HG02884 (cell line): ENCODE measurements around the gene KDM4F.

Source experiments
- ATAC-seq: cut with Tn5 transposase; IDR thresholded peaks from one replicate; pipeline ENCODE4 v1.9.1; 2021; ENCODE audit warnings: mild to moderate bottlenecking, moderate library complexity; ENCODE audit not compliant: unreplicated experiment

KDM4F gene

GRCh38 chr11:95089620-95090542 lies 40.7 kb downstream of the KDM4F start, which contains the start of gene ENDOD1:
ENDOD1 (plus strand) TSS chr11:95089846; CDS start chr11:95089928, 82 bp downstream.
- ATAC-seq = peak; percentile 82

GRCh38 chr11:95091663-95092180 lies 42.5 kb downstream of the KDM4F start:
- ATAC-seq = no peak

- no peak for ATAC-seq
Measured at GRCh38 chr11:95092549-95093324, 43.5 kb downstream of the KDM4F start.

GRCh38 chr11:95093548-95093947 lies 44.3 kb downstream of the KDM4F start:
- no peak for ATAC-seq

- ATAC-seq = peak; percentile 83
Measured at GRCh38 chr11:95095858-95096587, 46.8 kb downstream of the KDM4F start.

- no peak for ATAC-seq
Measured at GRCh38 chr11:95097209-95097608, 48.0 kb downstream of the KDM4F start.

GRCh38 chr11:95098826-95099225 lies 49.6 kb downstream of the KDM4F start:
- no peak for ATAC-seq

- no peak for ATAC-seq
Measured at GRCh38 chr11:95100191-95100648, 51.0 kb downstream of the KDM4F start.
